Common myeloid progenitor, CD34-positive (primary cell): ENCODE measurements around the gene KLHL41.
"Not testable (repeated sequence)": the region's sequence is repeated elsewhere in the genome, so short reads cannot be mapped to it uniquely, and the experiment has no call there.

Experiments used
- CTCF ChIA-PET: fragments of 350-600 bp; sonication (Branson Sonifier 250); formaldehyde crosslinking; loops from one replicate; lab custom pipeline; 2021; ENCODE audit warnings: antibody characterized with exemption; lab: Charles Lee
- POLR2A ChIA-PET: fragments of 350-600 bp; sonication (Branson Sonifier 250); formaldehyde crosslinking; loops from one replicate; lab custom pipeline; 2021; ENCODE audit warnings: antibody characterized with exemption; lab: Charles Lee
- DNase-seq, 3 donors: peaks; one replicate each; pipeline versions ENCODE4 v3.0.0 to v3.0.0-alpha.2; 2013
- H3K27ac ChIP-seq, 2 experiments: 1 replicate in 1 of 2; 2 replicates in 1 of 2; pipeline ENCODE4 v1.7.0; 2013; ENCODE audit warnings: inconsistent platforms in 2 of 2, low read length in 2 of 2, mild to moderate bottlenecking in 2 of 2, low read depth in 1 of 2, moderate library complexity in 1 of 2; ENCODE audit not compliant: severe bottlenecking in 2 of 2, insufficient read depth in 1 of 2, poor library complexity in 1 of 2
- H3K27me3 ChIP-seq, 5 experiments: replicated peaks in 2 of 5; 1 replicate in 3 of 5; 2 replicates in 2 of 5; pipeline versions ENCODE4 v1.6.1 to v1.7.0; 2013; ENCODE audit warnings: low read length in 4 of 5, mild to moderate bottlenecking in 2 of 5, moderate library complexity in 2 of 5, inconsistent platforms in 1 of 5; ENCODE audit not compliant: insufficient read depth in 5 of 5, control insufficient read depth in 4 of 5
- H3K36me3 ChIP-seq, 4 experiments: 1 replicate in 2 of 4; 2 replicates in 2 of 4; pipeline versions ENCODE4 v1.6.1 to v1.7.0; 2013; ENCODE audit warnings: low read length in 3 of 4, control low read depth in 1 of 4, mild to moderate bottlenecking in 1 of 4; ENCODE audit not compliant: control insufficient read depth in 4 of 4, insufficient read depth in 4 of 4
- H3K4me1 ChIP-seq, 4 experiments: 1 replicate in 3 of 4; 2 replicates in 1 of 4; pipeline versions ENCODE4 v1.6.1 to v1.7.1; 2013; ENCODE audit warnings: low read length in 3 of 4, mild to moderate bottlenecking in 3 of 4, control low read depth in 1 of 4, inconsistent platforms in 1 of 4, moderate library complexity in 1 of 4; ENCODE audit not compliant: control insufficient read depth in 4 of 4, insufficient read depth in 4 of 4; ENCODE audit errors: control extremely low read depth in 1 of 4
- H3K4me3 ChIP-seq, 7 experiments: 1 replicate in 4 of 7; 2 replicates in 3 of 7; pipeline versions ENCODE4 v1.5.1 to v1.7.0; 2013; ENCODE audit warnings: mild to moderate bottlenecking in 7 of 7, low read length in 6 of 7, moderate library complexity in 6 of 7, inconsistent platforms in 2 of 7, low read depth in 2 of 7, control low read depth in 1 of 7; ENCODE audit not compliant: insufficient read depth in 4 of 7, control insufficient read depth in 1 of 7; ENCODE audit errors: extremely low read depth in 1 of 7
- H3K9me3 ChIP-seq, 5 experiments: 1 replicate in 4 of 5; 2 replicates in 1 of 5; pipeline versions ENCODE4 v1.6.1 to v1.7.1; 2013; ENCODE audit warnings: low read length in 4 of 5, mild to moderate bottlenecking in 2 of 5, inconsistent platforms in 1 of 5, low read depth in 1 of 5, moderate library complexity in 1 of 5; ENCODE audit not compliant: control insufficient read depth in 4 of 5, insufficient read depth in 2 of 5; ENCODE audit errors: control extremely low read depth in 1 of 5
- WGBS: methylation state at CpG from one replicate; pipeline ENCODE4 v1.1.5; 2013; ENCODE audit not compliant: insufficient coverage; 5-methylcytosine and 5-hydroxymethylcytosine counted together

Gene KLHL41

GRCh38 chr2:169528271-169528701 lies 18.8 kb downstream of the KLHL41 start:
- Histone ChIP-seq H3K4me1 (no peaks in the 10 kb centered on the region), H3K27ac (no peak overlapping the region), H3K36me3 (peaks cover 0 to 26% (median 11%) of the 10 kb centered on the region in 4 experiments), H3K4me3 (no peak overlapping the region), H3K27me3 (no peaks in the 10 kb centered on the region), H3K9me3 (no peaks in the 10 kb centered on the region)
- whole genome bisulfite sequencing: no CpG with 5 or more reads among the region's 2 CpGs
- CTCF ChIA-PET: interaction anchor here (0.6 to 1.8 kb wide), 18 partner anchors 11 to 403 kb away, joined by 3 to 13 read pairs (median 3); partner anchors contain the start of gene FASTKD1
- POLR2A ChIA-PET: no interaction called here
- DNase-seq: peak; percentile 61 to 83 (median 75)

GRCh38 chr2:169539460-169539859 lies 30.0 kb downstream of the KLHL41 start:
- H3K27ac ChIP-seq, DNase-seq, CTCF ChIA-PET, H3K9me3 ChIP-seq, H3K4me1 ChIP-seq, H3K27me3 ChIP-seq, H3K4me3 ChIP-seq: not testable (repeated sequence)
- POLR2A ChIA-PET: interaction anchor here (0.9 kb wide), 1 partner anchor 236 kb away, joined by 4 read pairs; no protein-coding TSS in a partner anchor
- peaks cover 9 to 34% (median 20%) of the 10 kb centered on the region in 4 experiments for H3K36me3 ChIP-seq
- 100% methylated on average over 2 of the region's 2 CpGs for whole genome bisulfite sequencing

- WGBS: no CpG with 5 or more reads among the region's 2 CpGs
- POLR2A ChIA-PET: interaction anchor here (0.9 kb wide), 1 partner anchor 235 kb away, joined by 4 read pairs; no protein-coding TSS in a partner anchor
- CTCF ChIA-PET: interaction anchor here (0.6 kb wide), 1 partner anchor 14 kb away, joined by 3 read pairs; no protein-coding TSS in a partner anchor
Measured at GRCh38 chr2:169540146-169540545, 30.6 kb downstream of the KLHL41 start.

GRCh38 chr2:169542433-169542832 lies 32.9 kb downstream of the KLHL41 start:
- no peak overlapping the region for H3K27ac ChIP-seq
- H3K4me1 ChIP-seq: peaks cover 0 to 2% (median under 1%) of the 10 kb centered on the region in 4 experiments
- WGBS: 100% methylated on average over 1 of the region's 3 CpGs
- DNase-seq: no peak
- POLR2A ChIA-PET: no interaction called here
- H3K36me3 ChIP-seq: peaks cover 4 to 38% (median 28%) of the 10 kb centered on the region in 4 experiments
- H3K9me3 ChIP-seq: no peaks in the 10 kb centered on the region
- no peak overlapping the region for H3K4me3 ChIP-seq
- no peaks in the 10 kb centered on the region for H3K27me3 ChIP-seq
- CTCF ChIA-PET: no interaction called here

More at GRCh38 chr2:169540146-169540545, 30.6 kb downstream of the KLHL41 start:
- Histone ChIP-seq H3K27me3 (no peaks in the 10 kb centered on the region), H3K27ac (no peak overlapping the region), H3K36me3 (peaks cover 9 to 36% (median 20%) of the 10 kb centered on the region in 4 experiments), H3K4me1 (peaks cover 0 to 2% (median under 1%) of the 10 kb centered on the region in 4 experiments), H3K9me3 (no peaks in the 10 kb centered on the region), H3K4me3 (no peak overlapping the region)
- DNase-seq: peak; percentile 31 to 59 (median 52)

- Histone ChIP-seq H3K9me3 (no peaks in the 10 kb centered on the region), H3K4me1 (no peaks in the 10 kb centered on the region), H3K27ac (no peak overlapping the region), H3K4me3 (no peak overlapping the region), H3K27me3 (no peaks in the 10 kb centered on the region), H3K36me3 (peaks cover 6 to 45% (median 34%) of the 10 kb centered on the region in 4 experiments)
- CTCF ChIA-PET: no interaction called here
- POLR2A ChIA-PET: no interaction called here
- no peak for DNase-seq
- no CpG with 5 or more reads among the region's 2 CpGs for WGBS
Measured at GRCh38 chr2:169546756-169547155, 37.3 kb downstream of the KLHL41 start.

GRCh38 chr2:169561364-169561763 lies 51.9 kb downstream of the KLHL41 start:
- ChIA-PET CTCF (no interaction called here), POLR2A (no interaction called here)
- WGBS: no CpG with 5 or more reads among the region's 1 CpG
- Histone ChIP-seq H3K9me3 (peaks cover 0 to 3% (median 0%) of the 10 kb centered on the region in 5 experiments), H3K27ac (no peak overlapping the region), H3K36me3 (peaks cover 8 to 30% (median 18%) of the 10 kb centered on the region in 4 experiments), H3K27me3 (no peaks in the 10 kb centered on the region), H3K4me1 (no peaks in the 10 kb centered on the region), H3K4me3 (no peak overlapping the region)
- no peak for DNase-seq

- CTCF ChIA-PET: interaction anchor here (1.3 kb wide), 1 partner anchor 10 kb away, joined by 8 read pairs; no protein-coding TSS in a partner anchor
- H3K4me3 ChIP-seq, H3K27me3 ChIP-seq, H3K27ac ChIP-seq, H3K4me1 ChIP-seq, DNase-seq, H3K9me3 ChIP-seq, POLR2A ChIA-PET: not testable (repeated sequence)
- H3K36me3 ChIP-seq: peaks cover 8 to 30% (median 16%) of the 10 kb centered on the region in 4 experiments
- no CpG with 5 or more reads among the region's 5 CpGs for WGBS
Measured at GRCh38 chr2:169562084-169562483, 52.6 kb downstream of the KLHL41 start.
